Stimulated activated naive CD8-positive, alpha-beta T cell treated with anti-CD3 and anti-CD28 coated beads, Interleukin-15, amount 100 ng/mL, for 72 hours (primary cell): ENCODE results near the gene STAM.
"Not testable (repeated sequence)": the region's sequence is repeated elsewhere in the genome, so short reads cannot be mapped to it uniquely, and the experiment has no call there.

Experiments used
- ATAC-seq: fragments of 150-1000 bp; cut with Tn5 transposase; 2 replicates; pipeline ENCODE4 v1.10.0; 2021; ENCODE audit warnings: mild to moderate bottlenecking, moderate library complexity
- DNase-seq, 2 donors: peaks; one replicate each; pipeline ENCODE4 v3.0.0; 2021 to 2022
- H3K27ac Mint-ChIP-seq, 2 donors: one replicate each; pipeline ENCODE4 v1.8.0; 2022; ENCODE audit warnings: mild to moderate bottlenecking in 2 of 2, mixed read lengths in 2 of 2, moderate library complexity in 2 of 2
- H3K27me3 Mint-ChIP-seq: one replicate; pipeline ENCODE4 v1.8.0; 2022; ENCODE audit warnings: mixed read lengths
- H3K4me1 Mint-ChIP-seq: one replicate; pipeline ENCODE4 v1.8.0; 2022; ENCODE audit warnings: mild to moderate bottlenecking, mixed read lengths
- H3K4me3 Mint-ChIP-seq, 2 donors: one replicate each; pipeline ENCODE4 v1.8.0; 2022; ENCODE audit warnings: mild to moderate bottlenecking in 2 of 2, mixed read lengths in 2 of 2, moderate library complexity in 1 of 2
- H3K9me3 Mint-ChIP-seq, 2 donors: one replicate each; pipeline ENCODE4 v1.8.0; 2022; ENCODE audit warnings: mixed read lengths in 2 of 2

STAM gene

DNA sequence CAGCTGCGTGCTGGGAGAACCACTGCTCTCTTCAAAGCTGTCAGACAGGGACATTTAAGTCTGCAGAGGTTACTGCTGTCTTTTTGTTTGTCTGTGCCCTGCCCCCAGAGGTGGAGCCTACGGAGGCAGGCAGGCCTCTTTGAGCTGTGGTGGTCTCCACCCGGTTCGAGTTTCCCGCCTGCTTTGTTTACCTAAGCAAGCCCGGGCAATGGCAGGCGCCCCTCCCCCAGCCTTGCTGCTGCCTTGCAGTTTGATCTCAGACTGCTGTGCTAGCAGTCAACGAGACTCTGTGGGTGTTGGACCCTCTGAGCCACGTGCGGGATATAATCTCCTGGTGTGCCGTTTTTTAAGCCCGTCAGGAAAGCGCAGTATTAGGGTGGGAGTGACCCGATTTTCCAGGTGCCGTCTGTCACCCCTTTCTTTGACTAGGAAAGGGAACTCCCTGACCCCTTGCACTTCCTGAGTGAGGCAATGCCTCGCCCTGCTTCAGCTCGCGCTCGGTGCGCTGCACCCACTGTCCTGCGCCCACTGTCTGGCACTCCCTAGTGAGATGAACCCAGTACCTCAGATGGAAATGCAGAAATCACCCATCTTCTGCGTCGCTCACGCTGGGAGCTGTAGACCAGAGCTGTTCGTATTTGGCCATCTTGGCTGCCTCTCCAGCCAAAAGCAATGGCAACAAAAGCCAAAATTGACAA, 78.5 kb downstream of the STAM start:
- H3K9me3 Mint-ChIP-seq, H3K27me3 Mint-ChIP-seq, H3K4me3 Mint-ChIP-seq, H3K27ac Mint-ChIP-seq, H3K4me1 Mint-ChIP-seq, DNase-seq, ATAC-seq: not testable (repeated sequence)

DNA sequence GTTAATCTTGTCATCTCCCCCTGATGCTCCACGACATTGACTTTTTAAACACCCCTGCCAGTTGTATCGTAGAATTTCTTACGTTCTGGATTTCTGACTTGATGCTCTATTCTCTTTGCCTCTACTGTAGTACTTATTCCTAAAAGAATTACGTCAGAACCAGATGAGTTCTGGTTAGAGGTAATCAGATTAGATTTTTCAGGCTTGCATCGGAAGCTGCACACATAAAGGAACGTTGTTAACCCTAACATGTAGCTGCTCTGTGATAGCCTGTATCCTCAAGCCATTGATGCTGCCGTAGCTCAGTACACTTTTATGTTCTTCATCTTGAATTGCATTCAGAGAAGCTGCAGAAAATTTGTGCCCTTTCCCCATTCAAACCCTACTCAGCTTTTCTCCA, 81.8 kb downstream of the STAM start:
- Mint-ChIP-seq H3K9me3 (no peaks in the 10 kb centered on the region), H3K4me3 (no peak overlapping the region), H3K4me1 (no peaks in the 10 kb centered on the region)

DNA sequence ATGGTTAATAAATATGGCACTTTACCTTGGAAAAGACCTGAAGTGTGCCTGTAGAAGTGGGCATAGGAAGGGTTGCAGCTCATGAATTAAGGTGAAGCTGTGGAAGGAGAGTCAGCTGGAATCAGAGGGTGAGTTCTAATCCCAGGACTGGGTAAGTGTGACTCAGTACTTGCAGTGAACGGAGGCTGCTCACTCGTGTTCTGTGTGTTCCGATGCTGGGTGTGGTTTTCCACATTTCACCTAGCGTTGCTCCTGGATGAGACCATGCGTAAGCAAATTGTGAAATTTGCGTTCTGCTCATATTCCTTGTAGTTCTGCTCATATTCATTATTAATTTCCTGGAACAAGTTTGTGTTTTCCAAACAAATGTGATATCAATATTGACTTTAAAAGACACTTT, 85.7 kb downstream of the STAM start:
- DNase-seq (no peak), ATAC-seq (no peak)
- Mint-ChIP-seq H3K4me3 (no peak overlapping the region), H3K27me3 (no peaks in the 10 kb centered on the region), H3K9me3 (no peaks in the 10 kb centered on the region), H3K27ac (no peak overlapping the region), H3K4me1 (no peaks in the 10 kb centered on the region)

More for the DNA sequence above, 81.8 kb downstream of the STAM start:
- ATAC-seq: no peak
- no peak for DNase-seq
- H3K27ac Mint-ChIP-seq: no peak overlapping the region
- no peaks in the 10 kb centered on the region for H3K27me3 Mint-ChIP-seq

DNA sequence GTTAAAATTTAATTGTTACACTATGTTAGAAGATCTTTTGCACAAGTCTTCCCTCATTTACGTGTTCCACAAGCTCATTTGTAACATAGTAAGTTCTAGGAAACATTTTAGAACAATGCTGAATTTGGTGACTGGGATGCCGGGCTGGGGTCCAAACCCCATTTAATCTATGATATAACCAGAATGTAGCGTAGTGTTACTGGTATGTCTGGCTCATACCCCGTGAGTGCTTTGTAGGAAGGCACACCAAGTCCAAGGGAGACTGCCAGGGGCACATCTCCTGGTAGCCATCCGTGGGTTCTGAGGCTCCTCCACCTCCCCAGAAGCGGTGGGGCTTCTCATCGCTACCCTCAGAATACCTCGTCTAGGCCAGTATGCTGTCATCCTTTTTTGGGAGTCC, 86.7 kb downstream of the STAM start:
- H3K9me3 Mint-ChIP-seq: no peaks in the 10 kb centered on the region
- no peaks in the 10 kb centered on the region for H3K4me1 Mint-ChIP-seq
- no peak for DNase-seq
- no peak for ATAC-seq
- H3K27me3 Mint-ChIP-seq: no peaks in the 10 kb centered on the region
- no peak overlapping the region for H3K27ac Mint-ChIP-seq
- no peak overlapping the region for H3K4me3 Mint-ChIP-seq

DNA sequence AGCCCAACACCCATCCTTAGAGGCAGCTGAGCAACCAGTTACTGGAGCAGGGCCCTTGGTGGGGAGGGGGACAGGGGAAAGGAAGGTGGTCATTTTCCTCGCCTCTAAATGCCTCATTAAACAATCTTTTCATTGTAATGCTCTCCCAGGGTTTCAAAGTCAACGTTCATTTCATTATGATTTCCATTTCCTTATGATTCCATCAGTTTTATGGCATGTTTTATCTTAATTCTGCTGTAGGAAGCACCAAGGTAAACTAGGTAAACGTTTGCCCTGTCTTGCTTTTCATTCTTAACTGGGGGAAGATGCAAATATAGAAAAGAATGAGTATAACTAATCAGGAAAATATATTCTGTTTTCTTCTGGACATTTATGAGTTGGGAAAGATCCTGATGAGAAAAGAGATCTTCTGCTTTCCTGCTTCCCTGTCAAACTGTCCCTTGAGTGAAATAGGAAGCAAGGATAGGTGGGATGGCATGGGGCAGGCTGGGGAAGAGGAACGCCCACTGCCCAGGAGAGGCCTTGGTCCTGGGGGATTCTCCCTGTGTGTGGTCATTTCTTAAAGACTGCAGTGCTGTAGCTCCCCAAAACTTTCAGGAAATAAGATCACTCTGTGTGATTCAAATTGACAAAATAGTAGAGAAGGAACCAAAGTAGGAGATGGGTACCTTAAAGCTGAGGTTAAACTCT, 87.5 kb downstream of the STAM start:
- Mint-ChIP-seq H3K4me1 (no peaks in the 10 kb centered on the region), H3K27me3 (no peaks in the 10 kb centered on the region), H3K9me3 (no peaks in the 10 kb centered on the region), H3K27ac (no peak overlapping the region), H3K4me3 (no peak overlapping the region)
- DNase-seq (no peak), ATAC-seq (no peak)

DNA sequence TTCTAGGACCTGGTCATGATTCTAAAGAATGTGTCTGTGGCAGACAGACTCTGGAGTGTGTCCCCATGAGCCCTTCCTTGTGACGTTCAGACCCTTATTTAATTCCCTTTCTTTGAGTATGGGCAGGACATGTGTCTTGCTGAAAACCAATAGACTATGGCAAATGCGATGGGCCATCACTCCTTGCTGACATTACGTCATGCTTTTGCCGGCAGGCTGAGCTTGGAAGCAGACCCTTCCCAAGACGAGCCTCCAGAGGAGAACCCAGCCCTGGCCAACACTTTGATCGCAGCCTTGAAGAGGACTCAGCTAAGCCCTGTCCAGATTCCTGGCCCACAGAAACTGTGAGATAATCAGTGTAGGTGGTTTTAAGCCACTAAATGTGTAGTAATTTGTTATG, 89.7 kb downstream of the STAM start:
- Mint-ChIP-seq H3K4me1 (no peaks in the 10 kb centered on the region), H3K4me3 (no peak overlapping the region), H3K27me3 (no peaks in the 10 kb centered on the region), H3K27ac (no peak overlapping the region), H3K9me3 (no peaks in the 10 kb centered on the region)
- ATAC-seq (no peak), DNase-seq (no peak)

DNA sequence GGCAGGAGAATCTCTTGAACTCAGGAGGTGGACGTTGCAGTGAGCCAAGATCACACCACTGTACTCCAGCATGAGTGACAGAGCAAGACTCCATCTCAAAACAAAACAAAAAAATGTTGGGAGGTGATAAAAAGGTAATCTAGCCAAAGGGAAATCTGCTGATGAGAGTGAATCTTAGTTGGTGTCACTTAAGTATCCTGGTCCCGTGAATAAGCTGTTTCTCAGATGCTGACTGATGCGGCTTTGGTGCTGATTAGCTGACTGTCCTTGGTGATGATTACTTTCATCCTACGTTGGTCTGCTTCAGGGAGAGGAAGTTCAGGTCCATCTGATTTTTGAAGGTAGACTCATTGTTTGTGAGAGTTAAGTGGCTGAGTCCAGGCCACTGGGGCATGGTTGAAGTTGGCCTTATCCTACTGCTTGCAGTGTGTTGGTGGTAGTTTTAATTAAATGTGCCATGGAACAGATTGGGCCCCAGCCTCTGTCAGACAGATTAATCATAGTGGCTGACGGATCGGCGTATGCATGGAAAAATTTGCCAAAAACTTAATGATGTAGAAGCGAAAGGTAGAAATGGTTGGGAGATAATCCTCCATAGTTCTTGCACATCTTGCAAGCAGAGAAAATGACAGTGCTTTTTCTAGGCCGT, 90.6 kb downstream of the STAM start:
- H3K4me1 Mint-ChIP-seq: no peaks in the 10 kb centered on the region
- peak overlapping the region in 1 of 2 donors; percentile 30 for H3K27ac Mint-ChIP-seq
- H3K27me3 Mint-ChIP-seq: no peaks in the 10 kb centered on the region
- DNase-seq: no peak
- no peak overlapping the region for H3K4me3 Mint-ChIP-seq
- no peak for ATAC-seq
- H3K9me3 Mint-ChIP-seq: no peaks in the 10 kb centered on the region

DNA sequence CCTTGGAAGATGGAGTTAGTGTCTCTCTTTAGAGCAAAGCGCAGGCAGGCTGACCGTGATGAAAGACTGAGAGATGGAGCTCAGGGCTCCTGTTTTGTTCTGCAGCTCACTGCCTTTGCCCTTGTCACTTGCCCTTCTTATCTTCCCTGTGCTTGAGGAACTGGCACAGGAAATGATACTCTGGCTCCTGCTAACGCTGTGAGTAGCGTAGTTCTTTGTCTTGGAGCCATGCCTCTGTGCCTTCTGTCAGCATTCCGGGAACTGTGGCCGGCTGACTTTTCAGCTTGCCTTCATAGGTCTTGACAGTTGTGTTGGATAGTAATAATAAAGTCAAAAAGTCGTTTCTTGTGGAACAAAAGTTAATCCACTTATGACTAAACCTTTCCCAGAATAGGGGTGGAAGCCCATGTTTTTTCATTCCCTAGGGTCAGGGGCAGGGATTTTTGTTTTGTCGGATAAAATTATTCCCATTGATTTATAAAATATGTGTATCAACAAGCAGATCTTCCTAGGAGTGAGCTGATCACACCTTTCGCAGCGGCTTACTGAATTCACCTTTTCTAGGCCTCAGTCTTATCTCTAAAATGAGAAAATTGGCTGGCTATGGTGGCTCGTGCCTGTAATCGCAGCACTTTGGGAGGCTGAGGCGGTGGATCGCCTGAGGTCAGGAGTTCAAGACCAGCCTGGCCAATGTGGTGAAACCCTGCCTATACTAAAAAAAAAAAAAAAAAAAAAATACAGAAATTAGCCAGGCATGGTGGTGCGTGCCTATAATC, 91.4 kb downstream of the STAM start:
- DNase-seq (no peak), ATAC-seq (no peak)
- no peaks in the 10 kb centered on the region for H3K4me1 Mint-ChIP-seq
- H3K4me3 Mint-ChIP-seq: no peak overlapping the region
- H3K9me3 Mint-ChIP-seq: no peaks in the 10 kb centered on the region
- peak overlapping the region in 1 of 2 donors; percentile 71 for H3K27ac Mint-ChIP-seq
- H3K27me3 Mint-ChIP-seq: no peaks in the 10 kb centered on the region

DNA sequence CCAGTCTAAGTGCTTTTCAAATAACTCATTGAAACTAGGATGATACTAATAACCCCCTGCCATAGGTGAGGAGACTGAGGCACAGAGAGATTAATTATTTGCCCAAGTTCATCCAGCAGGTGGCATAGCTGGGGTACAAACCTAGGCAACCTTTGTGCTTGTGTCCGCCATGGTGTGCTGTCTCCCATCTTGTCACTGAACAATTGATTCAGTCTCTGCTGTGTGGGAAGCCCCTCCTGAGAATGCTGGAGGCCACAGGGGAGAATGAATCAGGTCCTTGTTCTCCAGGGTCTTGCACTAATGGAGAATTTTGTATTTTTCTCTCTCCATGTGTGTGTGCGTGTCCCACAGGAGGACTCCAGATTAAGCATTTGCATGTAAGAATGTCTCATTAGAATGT, 92.3 kb downstream of the STAM start:
- H3K27me3 Mint-ChIP-seq: no peaks in the 10 kb centered on the region
- no peaks in the 10 kb centered on the region for H3K4me1 Mint-ChIP-seq
- no peak overlapping the region for H3K27ac Mint-ChIP-seq
- ATAC-seq: no peak
- no peaks in the 10 kb centered on the region for H3K9me3 Mint-ChIP-seq
- H3K4me3 Mint-ChIP-seq: no peak overlapping the region
- no peak for DNase-seq

DNA sequence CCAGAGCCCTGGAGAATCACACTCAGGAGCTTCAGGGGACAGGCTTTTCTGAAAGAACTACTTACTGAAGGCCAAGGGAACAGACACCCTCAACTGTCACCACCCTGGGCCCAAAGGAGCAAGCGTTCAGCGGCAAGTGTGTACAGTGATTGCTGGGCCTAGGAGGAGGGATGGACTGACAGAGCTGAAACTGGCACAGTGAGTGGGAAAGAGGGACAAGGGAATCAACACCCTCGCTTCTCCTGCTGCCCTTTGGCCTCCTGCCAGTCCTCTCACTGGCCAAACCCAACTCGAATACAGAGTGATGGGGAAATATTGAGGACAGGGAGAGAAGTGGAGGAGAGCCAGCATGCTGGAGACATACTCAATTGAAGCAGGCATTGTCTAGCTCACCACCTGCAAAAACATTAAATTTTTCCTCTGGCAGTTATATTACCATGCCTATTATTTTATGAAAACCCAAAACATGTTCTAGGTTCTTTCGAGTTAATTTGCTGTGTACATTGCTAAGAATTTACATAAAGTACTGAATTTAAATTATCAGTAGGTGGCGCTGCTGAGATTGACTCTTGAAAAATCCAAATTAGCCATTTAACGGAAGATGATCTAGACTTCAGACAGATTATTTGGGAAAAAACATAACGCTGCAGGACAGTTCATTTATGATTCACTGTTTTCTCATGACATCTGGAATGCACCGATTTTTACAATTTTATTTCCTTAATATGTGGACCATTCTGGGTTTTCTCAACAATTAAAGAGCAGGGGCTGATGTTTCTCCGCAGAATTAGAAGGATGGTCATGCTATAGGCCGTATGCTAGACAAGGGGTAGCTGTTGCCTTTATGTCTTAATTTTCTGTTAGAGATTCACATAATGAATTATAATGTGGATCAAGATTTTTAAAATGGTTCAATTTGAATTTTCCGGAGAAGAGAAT, 93.3 kb downstream of the STAM start:
- H3K4me3 Mint-ChIP-seq: no peak overlapping the region
- peak overlapping the region in 1 of 2 donors; percentile 6 for H3K27ac Mint-ChIP-seq
- no peaks in the 10 kb centered on the region for H3K4me1 Mint-ChIP-seq
- DNase-seq (no peak), ATAC-seq (peak; percentile 28)
- no peaks in the 10 kb centered on the region for H3K9me3 Mint-ChIP-seq
- H3K27me3 Mint-ChIP-seq: no peaks in the 10 kb centered on the region

DNA sequence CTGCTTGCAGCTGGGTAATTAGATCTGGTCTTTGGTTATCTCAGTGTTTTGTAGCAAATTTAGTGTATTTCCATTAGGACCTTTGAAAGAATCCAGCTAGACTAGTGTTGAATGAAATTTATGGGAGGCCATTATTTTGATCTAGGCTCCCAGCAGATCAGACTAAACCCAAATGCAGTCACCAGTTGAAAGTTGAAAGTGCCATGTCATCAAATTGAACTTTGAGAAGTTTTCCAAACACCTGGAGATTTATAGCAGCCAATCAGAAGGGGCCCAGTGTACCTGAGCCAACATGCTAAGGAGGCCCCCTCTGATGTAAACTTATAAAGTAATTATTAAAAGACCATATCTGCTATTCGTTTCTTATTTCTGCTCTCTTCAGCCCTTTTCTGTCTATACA, 96.7 kb downstream of the STAM start:
- ATAC-seq (no peak), DNase-seq (no peak)
- Mint-ChIP-seq H3K4me3 (no peak overlapping the region), H3K4me1 (peaks cover 7% of the 10 kb centered on the region), H3K27me3 (no peaks in the 10 kb centered on the region), H3K9me3 (no peaks in the 10 kb centered on the region), H3K27ac (peak overlapping the region in 1 of 2 donors; percentile 25)

DNA sequence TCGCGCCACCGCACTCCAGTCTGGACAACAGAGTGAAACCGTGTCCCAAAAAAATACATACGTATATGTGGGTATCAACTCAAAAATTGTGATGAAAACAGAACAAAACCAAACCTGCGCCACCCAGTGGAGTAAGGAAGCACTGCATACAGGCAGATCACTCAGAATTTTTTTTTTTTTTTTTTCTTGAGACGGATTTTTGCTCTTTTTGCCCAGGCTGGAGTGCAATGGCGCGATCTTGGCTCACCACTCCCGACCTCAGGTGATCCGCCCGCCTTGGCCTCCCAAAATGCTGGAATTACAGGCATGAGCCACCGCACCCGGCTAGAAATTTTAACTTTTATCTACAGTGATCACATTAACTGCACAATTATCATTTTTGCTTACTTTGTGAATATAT, 99.0 kb downstream of the STAM start:
- DNase-seq: peak; percentile 50 to 53
- no peak for ATAC-seq
- no peaks in the 10 kb centered on the region for H3K27me3 Mint-ChIP-seq
- H3K4me1 Mint-ChIP-seq: peaks cover 7% of the 10 kb centered on the region
- no peak overlapping the region for H3K4me3 Mint-ChIP-seq
- H3K27ac Mint-ChIP-seq: no peak overlapping the region
- no peaks in the 10 kb centered on the region for H3K9me3 Mint-ChIP-seq

DNA sequence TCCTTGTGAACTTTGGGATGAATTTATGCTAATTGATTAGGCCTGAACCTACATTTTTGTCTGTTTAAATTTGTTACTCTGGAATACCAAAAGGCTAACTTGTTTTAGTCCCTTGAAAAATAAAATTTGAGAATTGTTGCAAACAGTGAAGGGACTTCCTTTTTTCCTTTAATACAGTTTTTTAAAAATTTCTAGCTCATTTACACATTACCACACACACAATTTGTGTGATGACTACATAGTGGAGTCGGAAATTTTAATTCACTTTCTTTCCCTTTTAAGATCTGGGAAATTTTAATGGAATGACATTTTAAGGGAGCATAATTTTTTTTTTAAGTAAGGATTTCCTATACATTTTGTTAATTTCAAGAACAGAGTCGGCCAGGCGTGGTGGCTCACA, 99.5 kb downstream of the STAM start:
- Mint-ChIP-seq H3K9me3 (no peaks in the 10 kb centered on the region), H3K27ac (no peak overlapping the region), H3K4me1 (peaks cover 7% of the 10 kb centered on the region), H3K27me3 (no peaks in the 10 kb centered on the region), H3K4me3 (no peak overlapping the region)
- DNase-seq (no peak), ATAC-seq (no peak)

DNA sequence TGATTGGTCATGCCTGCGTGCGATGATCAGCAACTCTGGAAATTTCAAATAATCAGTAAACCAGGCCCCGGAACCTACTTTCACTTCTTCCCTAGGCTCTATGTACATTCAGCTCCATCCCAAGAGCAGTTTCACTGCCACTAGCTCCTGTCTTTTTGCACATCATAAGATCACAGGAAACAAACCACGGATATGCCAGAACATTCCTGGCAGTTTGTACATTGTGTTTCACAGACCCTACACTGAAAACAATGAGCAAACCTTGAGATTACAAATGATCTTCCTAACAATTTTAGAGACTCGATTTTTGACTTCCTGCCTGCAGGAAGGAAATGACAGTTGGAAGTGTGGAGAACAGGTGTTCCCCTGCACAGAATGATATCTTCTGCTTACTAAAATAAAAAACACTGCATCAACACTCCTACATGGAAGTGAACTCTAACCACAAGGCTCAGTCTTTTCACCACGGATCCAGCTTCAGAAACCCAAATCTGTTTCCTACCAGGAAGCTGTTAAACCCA, 100.5 kb downstream of the STAM start:
- H3K9me3 Mint-ChIP-seq: no peaks in the 10 kb centered on the region
- no peak for ATAC-seq
- H3K4me3 Mint-ChIP-seq: no peak overlapping the region
- DNase-seq: no peak
- H3K27ac Mint-ChIP-seq: no peak overlapping the region
- peaks cover 7% of the 10 kb centered on the region for H3K4me1 Mint-ChIP-seq
- H3K27me3 Mint-ChIP-seq: no peaks in the 10 kb centered on the region
